HG02798 (cell line): ENCODE measurements around the gene NPAS3.
A peak's percentile ranks its signal among the peaks of the same experiment; 100 is the strongest.

Experiments used
- ATAC-seq: cut with Tn5 transposase; IDR thresholded peaks from one replicate; pipeline ENCODE4 v1.9.1; 2021; ENCODE audit warnings: mild to moderate bottlenecking; ENCODE audit not compliant: unreplicated experiment, poor library complexity

The NPAS3 gene

GRCh38 chr14:33790996-33791395, 852.3 kb downstream of the NPAS3 start:
- ATAC-seq = peak; percentile 50

- peak; percentile 78 for ATAC-seq
Measured at GRCh38 chr14:33792009-33792719, 853.5 kb downstream of the NPAS3 start.

GRCh38 chr14:33792720-33793368, 854.2 kb downstream of the NPAS3 start:
- ATAC-seq = peak; percentile 52

GRCh38 chr14:33793398-33794110, 854.9 kb downstream of the NPAS3 start:
- no peak for ATAC-seq

GRCh38 chr14:33794791-33795305, 856.2 kb downstream of the NPAS3 start:
- ATAC-seq = no peak

GRCh38 chr14:33796356-33796755, 857.7 kb downstream of the NPAS3 start:
- ATAC-seq = no peak

- ATAC-seq = no peak
Measured at GRCh38 chr14:33799705-33800570, 861.3 kb downstream of the NPAS3 start.

- no peak for ATAC-seq
Measured at GRCh38 chr14:33800735-33801163, 862.1 kb downstream of the NPAS3 start.

- no peak for ATAC-seq
Measured at GRCh38 chr14:33802737-33803136, 864.1 kb downstream of the NPAS3 start.

- no peak for ATAC-seq
Measured at GRCh38 chr14:33805593-33805992, 866.9 kb downstream of the NPAS3 start.

GRCh38 chr14:33806905-33807304, 868.2 kb downstream of the NPAS3 start:
- ATAC-seq = no peak

GRCh38 chr14:33808187-33808586, 869.5 kb downstream of the NPAS3 start:
- ATAC-seq = no peak

- ATAC-seq = no peak
Measured at GRCh38 chr14:33809396-33809981, 870.8 kb downstream of the NPAS3 start.

GRCh38 chr14:33810308-33810707, 871.6 kb downstream of the NPAS3 start:
- ATAC-seq = no peak

- ATAC-seq = no peak
Measured at GRCh38 chr14:33811721-33812120, 873.0 kb downstream of the NPAS3 start.

- ATAC-seq = no peak
Measured at GRCh38 chr14:33812181-33812580, 873.5 kb downstream of the NPAS3 start.

- ATAC-seq = no peak
Measured at GRCh38 chr14:33812601-33813000, 873.9 kb downstream of the NPAS3 start.

- no peak for ATAC-seq
Measured at GRCh38 chr14:33814010-33814409, 875.3 kb downstream of the NPAS3 start.

- no peak for ATAC-seq
Measured at GRCh38 chr14:33833706-33834465, 895.2 kb downstream of the NPAS3 start.
